TTC549 (cell line): Measurements from ENCODE around the gene UBE2D2.

Experiments
- FAIRE-seq: peaks from 2 replicates; lab custom pipeline; 2012; peaks lifted over from hg19 to GRCh38; lab: Jason Lieb, UNC

UBE2D2 gene

DNA sequence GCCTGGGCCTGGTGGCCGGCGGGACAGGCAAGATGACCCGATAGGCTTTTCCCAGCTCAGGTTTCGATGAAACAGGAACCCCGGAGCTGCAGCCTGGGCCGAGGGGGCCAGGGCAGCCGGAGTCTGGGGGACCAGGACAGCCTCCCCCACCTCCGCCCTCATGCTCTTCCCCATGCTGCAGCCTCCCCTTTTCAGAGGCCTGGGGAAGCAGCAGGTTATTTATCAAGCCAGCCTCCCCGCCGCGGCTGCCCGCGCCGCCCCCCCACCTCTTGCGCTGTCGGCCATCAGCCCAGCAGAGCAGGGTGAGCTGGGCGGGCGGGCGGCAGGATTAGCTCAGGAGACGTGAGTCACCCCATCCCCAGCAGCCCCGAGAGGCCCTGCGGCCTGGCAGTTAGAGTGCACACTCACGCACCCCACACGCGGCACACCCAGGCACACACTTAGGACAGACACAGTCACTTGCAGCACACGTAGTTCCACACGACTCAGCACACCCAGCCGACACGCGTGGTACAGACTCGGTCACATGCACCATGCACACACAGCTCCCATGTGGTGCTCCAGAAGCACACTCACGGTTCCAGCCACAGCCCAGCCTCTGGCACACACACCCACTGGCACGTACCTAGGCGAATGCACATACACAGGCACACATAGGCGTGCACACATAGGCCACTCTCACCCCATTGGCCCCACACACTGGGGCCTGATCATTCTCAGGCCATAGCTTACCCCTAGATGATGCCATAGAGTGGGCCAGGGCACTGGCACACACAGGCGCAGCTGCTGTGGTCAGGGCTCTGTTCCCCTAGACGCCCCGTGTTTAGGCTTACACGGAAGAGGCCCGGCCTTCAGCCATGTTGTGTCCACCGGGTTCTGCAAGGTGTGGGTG, 100.0 kb downstream of the UBE2D2 start:
- no peak for FAIRE-seq

DNA sequence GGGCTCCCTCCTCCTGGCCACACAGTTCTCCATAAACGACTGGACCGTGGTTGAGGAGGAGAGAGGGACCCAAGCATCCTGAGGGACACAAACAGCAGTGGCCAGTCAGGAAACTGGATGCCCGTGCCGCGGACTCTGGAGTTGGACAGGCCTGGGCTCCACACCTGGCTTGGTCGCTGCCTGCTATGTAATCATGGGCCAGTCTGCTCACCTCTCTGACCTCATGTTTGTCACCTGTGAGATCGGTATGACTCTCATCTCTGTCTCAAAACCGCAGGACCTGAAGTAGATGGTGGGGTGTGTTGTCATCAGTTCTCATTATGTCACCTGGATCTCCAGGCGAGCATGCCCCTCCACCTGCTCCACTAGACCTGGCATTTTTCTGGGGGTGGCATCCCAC, 101.5 kb downstream of the UBE2D2 start:
- no peak for FAIRE-seq

DNA sequence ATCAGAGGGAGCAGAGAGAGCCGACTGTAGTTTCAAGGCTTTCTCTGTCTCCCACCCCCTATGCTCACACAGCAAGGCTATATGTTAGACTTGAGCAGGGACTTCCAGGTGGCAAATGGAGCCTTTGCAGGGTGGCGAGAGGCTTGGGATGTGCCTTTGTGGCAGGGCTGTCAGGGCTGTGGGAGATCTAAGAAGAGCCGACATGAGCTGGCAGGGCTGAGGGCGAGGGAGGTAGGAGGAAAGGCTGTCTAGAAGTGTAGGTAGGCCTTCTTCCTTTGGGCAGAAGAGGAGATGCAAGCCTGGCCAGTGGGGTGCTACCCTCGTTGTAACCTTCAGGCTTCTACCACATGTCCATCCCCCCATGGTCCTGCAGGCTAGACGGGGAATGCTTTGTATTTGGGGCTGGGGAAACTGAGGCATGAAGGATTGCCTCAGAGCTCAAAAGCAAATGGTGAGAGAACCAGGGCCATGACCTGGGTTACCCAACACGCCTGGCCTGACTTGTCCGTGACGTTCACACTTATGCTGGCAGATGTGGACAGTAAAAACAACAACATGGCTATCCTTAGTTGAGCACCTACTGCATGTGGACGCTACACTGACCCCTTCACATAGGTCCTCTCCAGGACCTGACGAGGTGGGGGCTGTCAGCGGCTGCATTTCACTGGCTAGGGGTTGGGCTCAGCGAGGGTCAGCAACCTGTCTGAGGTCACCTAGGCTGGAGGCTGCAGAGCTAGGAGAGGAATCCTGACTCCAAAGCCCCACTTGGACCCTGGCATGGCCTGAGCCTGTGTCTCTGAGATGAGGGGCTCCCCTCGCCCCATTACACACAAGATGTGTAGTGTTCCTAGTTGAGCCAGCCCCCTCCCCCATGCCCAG, 102.3 kb downstream of the UBE2D2 start:
- FAIRE-seq = no peak

- no peak for FAIRE-seq
Measured at GRCh38 chr5:139664086-139664693, 103.1 kb downstream of the UBE2D2 start.

DNA sequence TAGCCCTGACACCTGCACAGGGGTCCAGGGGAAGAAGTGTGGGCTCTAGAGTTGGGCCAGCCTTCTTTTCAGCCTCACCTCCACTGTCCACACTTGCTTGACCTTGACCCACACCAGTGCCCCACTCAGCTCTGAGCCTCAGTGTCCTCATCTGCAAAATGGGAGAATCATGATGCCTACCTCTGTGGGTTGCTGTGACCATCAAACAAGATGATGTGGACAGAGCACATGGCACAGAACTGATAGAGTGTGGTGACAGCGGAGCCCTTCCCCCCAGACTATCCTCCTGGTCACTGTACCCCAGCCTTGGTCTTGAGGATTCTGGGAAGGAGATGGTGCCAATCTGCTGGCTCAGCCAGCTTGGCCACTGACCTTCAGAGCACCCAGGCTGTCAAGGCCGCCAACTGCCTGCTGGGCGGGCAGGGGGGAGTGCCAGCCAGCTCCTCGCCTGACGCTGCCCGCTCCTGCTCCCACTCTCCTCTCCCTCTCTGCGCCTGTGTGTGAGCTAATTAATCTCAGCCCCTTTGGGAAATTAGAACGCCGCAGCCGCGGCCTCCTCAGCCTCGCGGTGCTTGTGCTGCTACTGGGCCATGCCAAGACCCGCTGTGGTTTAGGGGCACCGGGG, 103.7 kb downstream of the UBE2D2 start:
- no peak for FAIRE-seq

DNA sequence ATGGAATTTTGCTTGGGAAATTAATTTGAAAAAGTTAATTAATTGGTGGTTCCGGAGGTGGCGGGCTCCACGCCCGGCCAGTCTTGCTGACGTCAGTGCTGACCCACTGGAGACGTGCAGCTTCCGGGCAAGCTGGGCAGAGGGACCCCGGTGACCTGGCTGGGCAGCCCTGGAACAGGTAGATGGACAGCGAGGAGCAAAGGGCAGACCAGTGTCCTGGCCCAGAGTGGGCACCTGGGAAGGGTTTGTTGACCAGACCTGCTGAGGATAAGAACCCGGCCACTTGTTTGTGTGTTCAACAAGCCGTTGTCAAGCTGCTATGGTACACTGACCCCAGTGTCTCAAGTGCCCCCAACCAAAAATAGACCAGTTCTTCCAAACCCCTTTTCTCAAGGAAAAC, 104.5 kb downstream of the UBE2D2 start:
- no peak for FAIRE-seq

DNA sequence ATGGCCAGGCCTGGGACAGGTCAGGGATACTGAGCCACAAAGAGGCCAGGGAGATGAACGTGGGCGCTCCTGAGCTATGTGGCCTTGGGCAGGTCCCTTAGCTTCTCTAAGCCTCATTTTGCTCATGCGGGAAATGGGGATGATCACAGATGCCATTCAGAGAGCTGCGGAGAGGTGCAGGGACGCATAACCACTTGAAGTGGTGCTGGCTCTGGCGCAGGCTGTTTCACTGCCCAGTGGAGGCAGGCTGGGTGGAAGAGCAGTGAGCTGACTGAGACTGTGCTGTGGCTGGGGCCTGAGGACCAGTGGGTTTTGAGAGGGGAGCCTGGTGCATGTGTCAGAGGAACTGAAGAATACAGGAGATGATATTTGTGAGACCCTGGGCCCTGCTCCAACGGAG, 105.4 kb downstream of the UBE2D2 start:
- no peak for FAIRE-seq

GRCh38 chr5:139667001-139667729, 106.0 kb downstream of the UBE2D2 start:
- FAIRE-seq = no peak

- FAIRE-seq = no peak
Measured at GRCh38 chr5:139667730-139668063, 106.6 kb downstream of the UBE2D2 start.

DNA sequence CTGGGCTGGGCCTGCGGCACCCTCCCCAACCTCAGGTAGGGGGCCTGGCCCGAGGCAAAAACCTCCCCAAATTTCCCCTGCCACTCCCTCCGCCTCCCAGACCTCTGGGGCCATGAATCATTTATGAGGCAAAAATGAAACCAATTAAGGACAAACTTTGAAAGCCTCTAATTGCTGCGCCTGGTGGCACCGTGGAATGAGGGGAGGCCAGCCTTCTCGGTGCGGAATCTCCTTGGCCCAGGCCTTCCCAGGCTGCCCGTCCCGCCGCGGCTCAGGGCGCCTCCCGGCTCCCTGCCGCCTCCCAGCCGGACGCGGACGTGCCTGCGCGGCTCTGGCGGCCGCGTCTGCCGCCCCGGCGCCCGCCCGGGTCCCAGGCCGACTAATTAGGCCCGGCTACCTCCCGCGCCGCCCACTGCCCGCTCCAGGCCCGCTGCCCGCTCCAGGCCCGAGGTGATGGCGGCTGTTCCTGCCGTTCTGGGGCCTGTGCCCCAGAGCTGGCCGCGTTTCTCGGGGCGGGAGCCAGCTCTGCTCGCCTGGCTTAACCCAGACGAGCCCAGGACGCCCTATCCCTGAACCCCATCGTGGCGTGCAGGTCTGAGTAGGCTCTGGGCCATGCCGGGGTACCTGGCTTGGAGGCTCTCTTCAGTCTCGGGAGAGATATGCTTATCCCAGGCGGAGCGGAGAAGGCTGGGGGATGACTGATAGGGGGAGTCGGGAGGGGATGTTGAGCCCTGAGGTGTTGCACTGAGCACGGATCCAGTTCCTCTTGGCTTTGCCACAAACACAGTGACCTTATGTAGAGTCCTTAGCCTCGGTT, 107.1 kb downstream of the UBE2D2 start:
- FAIRE-seq = no peak

- no peak for FAIRE-seq
Measured at GRCh38 chr5:139668924-139669661, 108.0 kb downstream of the UBE2D2 start.

- no peak for FAIRE-seq
Measured at GRCh38 chr5:139669662-139670368, 108.7 kb downstream of the UBE2D2 start.

- FAIRE-seq = no peak
Measured at GRCh38 chr5:139670369-139671095, 109.4 kb downstream of the UBE2D2 start.

DNA sequence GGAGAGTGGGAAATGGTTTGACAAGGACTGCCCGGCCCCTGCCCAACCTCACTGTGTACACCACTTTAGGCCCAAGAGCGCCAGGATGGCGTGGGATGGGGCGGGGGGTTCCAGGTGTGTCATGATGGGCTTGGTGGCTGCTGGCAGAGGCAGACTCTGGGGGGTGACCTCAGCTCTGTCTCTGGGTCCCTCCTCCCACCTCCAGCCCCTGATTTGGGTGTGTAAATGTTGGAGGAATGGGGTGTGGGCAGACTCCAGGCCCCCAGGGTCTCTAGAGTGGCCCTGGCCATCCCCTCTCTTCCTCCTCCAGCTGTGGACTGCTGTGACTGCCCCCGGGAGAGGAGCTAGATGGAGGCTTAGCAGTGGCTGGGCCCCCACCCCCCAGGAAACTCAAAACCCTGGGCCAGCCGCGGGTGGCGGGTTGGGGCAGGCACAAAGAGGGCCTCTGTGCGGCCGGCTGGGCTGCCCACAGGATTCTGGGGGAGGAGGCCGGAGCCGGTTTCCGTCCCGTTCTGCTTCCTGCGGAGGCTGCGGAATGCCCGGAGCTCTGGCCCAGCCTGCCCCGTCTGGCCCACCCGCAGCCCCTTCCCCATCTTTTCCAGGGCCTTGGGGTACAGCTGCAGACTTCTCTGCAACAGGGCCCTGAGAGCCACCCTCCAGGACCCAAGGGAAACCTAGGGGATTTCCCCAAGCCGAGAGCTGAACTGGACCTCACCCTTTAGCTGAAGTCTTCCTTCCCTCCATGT, 110.1 kb downstream of the UBE2D2 start:
- FAIRE-seq = no peak

DNA sequence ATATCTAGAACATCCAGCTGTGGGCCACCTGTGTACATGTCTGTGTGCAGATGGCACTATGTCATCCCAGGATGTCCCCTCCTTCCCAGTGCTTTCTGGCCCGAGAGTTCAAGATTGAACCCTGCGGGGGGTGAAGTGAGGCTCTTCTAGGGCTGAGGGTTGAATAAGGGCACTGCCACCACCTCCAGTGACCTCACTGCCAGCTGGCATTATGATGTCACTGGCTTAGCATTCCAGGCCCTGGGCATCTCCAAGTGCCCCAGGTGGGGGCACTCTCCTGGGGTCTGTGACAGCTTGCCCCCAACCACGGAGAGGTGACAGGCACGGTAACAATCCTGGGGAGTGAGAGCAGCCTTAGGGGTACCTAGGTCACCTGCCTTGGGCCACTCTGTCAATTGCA, 114.1 kb downstream of the UBE2D2 start:
- no peak for FAIRE-seq

DNA sequence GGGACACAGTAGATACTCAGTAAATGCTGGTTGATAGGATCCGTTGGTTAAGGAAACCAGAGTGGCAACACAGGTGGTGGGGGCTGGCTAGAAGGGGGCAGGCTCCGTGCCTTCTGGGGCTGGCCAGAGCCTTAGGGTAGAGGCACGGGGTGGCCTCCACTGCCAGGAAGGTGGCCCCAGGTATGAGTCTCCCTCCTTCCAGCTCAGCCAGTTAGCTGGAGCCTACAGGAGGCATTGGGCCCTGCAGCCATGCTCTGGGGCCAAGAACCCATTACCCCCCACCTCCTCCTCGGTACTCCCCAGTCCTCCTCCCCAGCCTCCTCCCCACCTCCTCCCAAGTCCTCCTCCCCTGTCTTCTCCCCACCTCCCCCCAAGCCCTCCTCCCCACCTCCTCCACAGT, 114.7 kb downstream of the UBE2D2 start:
- no peak for FAIRE-seq

DNA sequence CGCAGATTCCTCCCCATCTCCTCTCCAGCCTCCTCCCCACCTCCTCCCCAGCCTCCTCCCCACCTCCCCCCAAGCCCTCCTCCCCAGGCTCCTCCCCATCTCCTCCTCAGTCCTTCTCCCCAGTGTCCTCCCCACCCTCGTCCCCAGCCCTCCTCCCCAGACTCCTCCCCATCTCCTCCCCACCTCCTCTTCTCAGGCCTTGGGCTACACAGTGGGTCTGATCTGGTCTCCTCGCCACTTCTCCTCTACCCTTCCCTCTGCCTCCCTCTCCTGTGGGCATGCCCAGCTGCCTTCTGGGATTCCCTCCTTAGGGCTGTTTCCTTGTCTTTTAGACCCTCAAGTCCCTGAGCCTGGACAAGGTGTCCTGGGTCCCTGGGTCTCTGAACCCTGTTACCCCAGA, 115.3 kb downstream of the UBE2D2 start:
- FAIRE-seq = no peak
